H1 (cell line): Measurements from ENCODE around the gene CSTF2T. TPM values are rescaled to one million over a fixed set of nuclear protein-coding genes. Genes with fewer than 3 reads are reported as not detected.

Source experiments
- CTCF ChIA-PET: fragments of 300-600 bp; sonication (Branson Sonifier 250); formaldehyde crosslinking; loops from one replicate; lab custom pipeline; 2021; ENCODE audit not compliant: partially characterized antibody; lab: Charles Lee
- POLR2A ChIA-PET: fragments of 300-600 bp; sonication (Branson Sonifier 250); formaldehyde crosslinking; loops from one replicate; lab custom pipeline; 2021; ENCODE audit warnings: inconsistent platforms; ENCODE audit not compliant: partially characterized antibody; lab: Charles Lee
- DNase-seq, 2 experiments: peaks; one replicate each; pipeline versions ENCODE4 v3.0.0 to v3.0.0-alpha.2; 2010 to 2022; ENCODE audit warnings: low spot score in 2 of 2, low read depth in 1 of 2, mixed read lengths in 1 of 2
- FAIRE-seq: peaks from 2 replicates; lab custom pipeline; 2011; peaks lifted over from hg19 to GRCh38; lab: Jason Lieb, UNC
- H2AFZ ChIP-seq: 2 replicates; pipeline ENCODE4 v1.8.1; 2012; ENCODE audit warnings: low read length, inconsistent platforms
- H2AK5ac ChIP-seq: 2 replicates; pipeline ENCODE4 v1.6.1; 2013; ENCODE audit warnings: low read depth, low read length
- H2BK120ac ChIP-seq: replicated peaks from 2 replicates; pipeline ENCODE3; 2013; ENCODE audit warnings: low read depth, low read length, inconsistent platforms
- H2BK12ac ChIP-seq: 2 replicates; pipeline ENCODE4 v1.6.1; 2013; ENCODE audit warnings: low read depth, low read length
- H2BK15ac ChIP-seq: 2 replicates; pipeline ENCODE4 v1.6.1; 2013; ENCODE audit warnings: low read length
- H2BK20ac ChIP-seq: 2 replicates; pipeline ENCODE4 v1.6.1; 2013; ENCODE audit warnings: low read length
- H2BK5ac ChIP-seq: 2 replicates; pipeline ENCODE4 v1.6.1; 2013; ENCODE audit warnings: low read depth, low read length
- H3K14ac ChIP-seq: 2 replicates; pipeline ENCODE4 v1.6.1; 2013; ENCODE audit warnings: inconsistent platforms; ENCODE audit not compliant: insufficient read length
- H3K18ac ChIP-seq: 2 replicates; pipeline ENCODE4 v1.6.1; 2013; ENCODE audit warnings: low read length; ENCODE audit errors: extremely low read depth
- H3K23ac ChIP-seq: 2 replicates; pipeline ENCODE4 v1.6.1; 2013; ENCODE audit warnings: inconsistent platforms; ENCODE audit not compliant: insufficient read length
- H3K23me2 ChIP-seq: 2 replicates; pipeline ENCODE4 v1.6.1; 2013; ENCODE audit warnings: low read depth, low read length
- H3K27ac ChIP-seq: 2 replicates; pipeline ENCODE4 v1.6.1; 2011; ENCODE audit warnings: low read depth, low read length, inconsistent platforms
- H3K27me3 ChIP-seq, 4 experiments: replicated peaks in 1 of 4; 1 replicate in 1 of 4; 2 replicates in 3 of 4; pipeline versions ENCODE4 v1.6.1 to v1.8.1; 2011 to 2013; ENCODE audit warnings: low read length in 3 of 4, mild to moderate bottlenecking in 3 of 4, inconsistent platforms in 2 of 4, mixed read lengths in 2 of 4, moderate library complexity in 1 of 4; ENCODE audit not compliant: control insufficient read depth in 3 of 4, insufficient read depth in 3 of 4; ENCODE audit errors: extremely low read depth in 1 of 4
- H3K36me3 ChIP-seq, 4 experiments: 2 replicates each; pipeline versions ENCODE4 v1.6.1 to v1.8.1; 2011 to 2013; ENCODE audit warnings: mild to moderate bottlenecking in 4 of 4, low read length in 3 of 4, moderate library complexity in 2 of 4, control low read depth in 1 of 4, inconsistent platforms in 1 of 4; ENCODE audit not compliant: insufficient read depth in 4 of 4, control insufficient read depth in 2 of 4
- H3K4ac ChIP-seq: replicated peaks from 2 replicates; pipeline ENCODE3; 2013; ENCODE audit warnings: low read length, low read depth, mixed read lengths, inconsistent platforms; ENCODE audit not compliant: insufficient read length
- H3K4me1 ChIP-seq, 4 experiments: replicated peaks in 1 of 4; 1 replicate in 1 of 4; 2 replicates in 3 of 4; pipeline versions ENCODE4 v1.6.1 to v1.8.1; 2011 to 2013; ENCODE audit warnings: low read length in 3 of 4, inconsistent platforms in 2 of 4, mixed read lengths in 1 of 4; ENCODE audit not compliant: insufficient read depth in 4 of 4, control insufficient read depth in 3 of 4
- H3K4me2 ChIP-seq, 2 experiments: 2 replicates each; pipeline versions ENCODE4 v1.6.1 to v1.8.1; 2011 to 2013; ENCODE audit warnings: low read depth in 2 of 2, low read length in 2 of 2, control low read depth in 1 of 2, inconsistent platforms in 1 of 2, mild to moderate bottlenecking in 1 of 2; ENCODE audit not compliant: insufficient read depth in 1 of 2
- H3K4me3 ChIP-seq, 4 experiments: fragments of 200-600, 300-600 bp in 1 of 4; sonication (generic), shearing (Covaris generic), sonication (Bioruptor Twin) in 1 of 4; 2 replicates each; pipeline versions ENCODE4 v1.5.1 to v1.8.1; 2011 to 2016; ENCODE audit warnings: low read length in 4 of 4, low read depth in 3 of 4, control low read depth in 2 of 4, inconsistent platforms in 2 of 4, mild to moderate bottlenecking in 2 of 4, mixed read lengths in 1 of 4, moderate library complexity in 1 of 4; ENCODE audit not compliant: insufficient read depth in 2 of 4; ENCODE audit errors: extremely low read depth in 1 of 4
- H3K56ac ChIP-seq: replicated peaks from 2 replicates; pipeline ENCODE3; 2013; ENCODE audit warnings: low read depth, mild to moderate bottlenecking, mixed read lengths, low read length, inconsistent platforms; ENCODE audit not compliant: insufficient read length
- H3K79me1 ChIP-seq: 2 replicates; pipeline ENCODE4 v1.6.1; 2013; ENCODE audit warnings: low read depth, low read length, control low read depth
- H3K79me2 ChIP-seq, 2 experiments: 2 replicates each; pipeline versions ENCODE4 v1.6.1 to v1.8.1; 2012 to 2013; ENCODE audit warnings: low read length in 2 of 2, mild to moderate bottlenecking in 2 of 2, inconsistent platforms in 1 of 2; ENCODE audit not compliant: insufficient read depth in 2 of 2, control insufficient read depth in 1 of 2
- H3K9ac ChIP-seq, 4 experiments: replicated peaks in 1 of 4; 1 replicate in 1 of 4; 2 replicates in 3 of 4; pipeline versions ENCODE4 v1.6.1 to v1.8.1; 2011 to 2013; ENCODE audit warnings: low read depth in 3 of 4, low read length in 3 of 4, control low read depth in 2 of 4, mild to moderate bottlenecking in 2 of 4, moderate library complexity in 2 of 4, inconsistent platforms in 1 of 4; ENCODE audit errors: extremely low read depth in 1 of 4
- H3K9me3 ChIP-seq, 2 experiments: 2 replicates each; pipeline versions ENCODE4 v1.6.1 to v1.8.1; 2012 to 2013; ENCODE audit warnings: mild to moderate bottlenecking in 2 of 2, moderate library complexity in 2 of 2, control low read depth in 1 of 2, inconsistent platforms in 1 of 2, low read depth in 1 of 2, low read length in 1 of 2, mixed read lengths in 1 of 2; ENCODE audit not compliant: insufficient read depth in 2 of 2
- H4K20me1 ChIP-seq, 2 experiments: replicated peaks in 1 of 2; 2 replicates each; pipeline versions ENCODE3 to v1.8.1; 2011 to 2013; ENCODE audit warnings: inconsistent platforms in 2 of 2, low read length in 2 of 2, mild to moderate bottlenecking in 1 of 2; ENCODE audit not compliant: insufficient read depth in 2 of 2, control insufficient read depth in 1 of 2
- H4K5ac ChIP-seq: 2 replicates; pipeline ENCODE4 v1.6.1; 2013; ENCODE audit warnings: low read length, low read depth, mixed read lengths, inconsistent platforms; ENCODE audit not compliant: insufficient read length
- H4K8ac ChIP-seq: 2 replicates; pipeline ENCODE4 v1.8.0; 2013; ENCODE audit warnings: mild to moderate bottlenecking, moderate library complexity, low read length, inconsistent platforms; ENCODE audit not compliant: insufficient read depth; ENCODE audit errors: extremely low read depth
- H4K91ac ChIP-seq: replicated peaks from 2 replicates; pipeline ENCODE3; 2013; ENCODE audit warnings: low read length, mixed read lengths, inconsistent platforms; ENCODE audit not compliant: insufficient read length
- ATF3 ChIP-seq: IDR thresholded peaks from 2 replicates; pipeline ENCODE4 v1.6.1; 2011; ENCODE audit warnings: low read depth, mild to moderate bottlenecking, low read length; ENCODE audit not compliant: insufficient read depth
- CTCF ChIP-seq, 3 experiments: IDR thresholded peaks; 1 replicate in 2 of 3; 2 replicates in 1 of 3; pipeline versions ENCODE4 v1.5.1 to v1.6.1; 2011; ENCODE audit warnings: low read length in 3 of 3, mild to moderate bottlenecking in 3 of 3, inconsistent platforms in 2 of 3, low read depth in 1 of 3, moderate library complexity in 1 of 3; ENCODE audit not compliant: insufficient read depth in 1 of 3; ENCODE audit errors: control extremely low read depth in 1 of 3
- E2F6 ChIP-seq: IDR thresholded peaks from 2 replicates; pipeline ENCODE4 v1.6.1; 2012; ENCODE audit warnings: inconsistent platforms
- EP300 ChIP-seq, 2 experiments: IDR thresholded peaks; 1 replicate in 1 of 2; 2 replicates in 1 of 2; pipeline ENCODE4 v1.6.1; 2011 to 2012; ENCODE audit warnings: low read depth in 2 of 2, low read length in 2 of 2, mild to moderate bottlenecking in 2 of 2, borderline replicate concordance in 1 of 2, inconsistent platforms in 1 of 2, moderate library complexity in 1 of 2
- GTF2F1 ChIP-seq: IDR thresholded peaks from 2 replicates; pipeline ENCODE4 v1.6.1; 2012; ENCODE audit warnings: low read depth, low read length, improper control_type of control experiment, borderline replicate concordance
- KDM5A ChIP-seq: fragments of 200-600 bp; IDR thresholded peaks from 2 replicates; pipeline ENCODE4 v1.7.1; 2012; ENCODE audit warnings: mild to moderate bottlenecking, low read length, inconsistent platforms, mixed read lengths
- MAX ChIP-seq: IDR thresholded peaks from 2 replicates; pipeline ENCODE4 v1.6.1; 2012; ENCODE audit warnings: inconsistent platforms
- RAD21 ChIP-seq, 2 experiments: IDR thresholded peaks in 1 of 2; conservative IDR thresholded peaks in 1 of 2; 2 replicates each; pipeline ENCODE4 v1.6.1; 2011; ENCODE audit warnings: low read depth in 2 of 2, low read length in 2 of 2, improper control_type of control experiment in 1 of 2, inconsistent platforms in 1 of 2, mild to moderate bottlenecking in 1 of 2, moderate library complexity in 1 of 2
- RXRA ChIP-seq: IDR thresholded peaks from 2 replicates; pipeline ENCODE4 v1.6.1; 2011; ENCODE audit warnings: low read depth, mild to moderate bottlenecking, low read length, moderate library complexity; ENCODE audit not compliant: insufficient read depth
- WGBS, 2 experiments: shearing (Covaris generic) in 1 of 2; methylation state at CpG; one replicate each; pipeline versions ENCODE4 v1.1.6 to v1.1.7; 2013 to 2015; ENCODE audit warnings: low lambda C conversion rate in 2 of 2, mixed read lengths in 2 of 2, inconsistent platforms in 1 of 2, low coverage in 1 of 2, missing lambda C conversion rate in 1 of 2; ENCODE audit not compliant: insufficient replicate concordance in 2 of 2, insufficient coverage in 1 of 2, insufficient read length in 1 of 2; ENCODE audit errors: extremely low coverage in 1 of 2, missing lambda C conversion rate in 1 of 2; 5-methylcytosine and 5-hydroxymethylcytosine counted together
- polyA plus RNA-seq, 7 experiments: library from polyadenylated mRNA; depleted of rRNA in 3 of 7; stranded (reverse) in 5 of 7; unstranded in 2 of 7; fragments of >200 nt in 5 of 7; fragments of 200-250 nt in 2 of 7; gene quantifications; 1 replicate in 5 of 7; 2 replicates in 1 of 7; 4 replicates in 1 of 7; pipeline versions ENCODE4 v1.2.1 to v1.2.3, GENCODE V29; 2011 to 2013; ENCODE audit warnings: missing spikeins in 2 of 7, mixed read lengths in 2 of 7
- total RNA-seq: library from RNA; stranded (reverse); fragmentation: NEBNext Ultra II Directional; extraction: Animal tissue kit (Norgen Biotek cat#: 25700); gene quantifications from 2 replicates; pipeline ENCODE4 v1.2.1, GENCODE V29; 2021

Gene CSTF2T
- total and polyA plus RNA-seq, 2 of the 8 experiments (the other 6 are each of a cell fraction or from before 2014, with no cell fraction given) = 9.4 to 32.4 TPM

GRCh38 chr10:51748959-51749358, 49.6 kb upstream of the CSTF2T start:
- H3K4me1 ChIP-seq = peaks cover 0 to 6% (median 4%) of the 10 kb centered on the region in 4 experiments; a peak in 4 of 7 replicates
- H2BK15ac ChIP-seq = no peak overlapping the region
- FAIRE-seq (no peak), DNase-seq (no peak)
- H3K23ac ChIP-seq = no peak overlapping the region
- H2BK20ac ChIP-seq = no peak overlapping the region
- no peak overlapping the region for H4K8ac ChIP-seq
- no peaks in the 10 kb centered on the region for H3K79me1 ChIP-seq
- H3K79me2 ChIP-seq = no peaks in the 10 kb centered on the region
- WGBS, 2 experiments = 82% methylated on average over 1 of the region's 1 CpG; no CpG with 5 or more reads in 1 of the 2 experiments
- no peak overlapping the region for H2BK12ac ChIP-seq
- no peak overlapping the region for H4K91ac ChIP-seq
- no peak overlapping the region for H2BK5ac ChIP-seq
- H4K5ac ChIP-seq = no peak overlapping the region
- no peak overlapping the region for H3K4ac ChIP-seq
- H2BK120ac ChIP-seq = no peak overlapping the region
- no peak overlapping the region for H2AFZ ChIP-seq
- no peak overlapping the region for H2AK5ac ChIP-seq
- no peak overlapping the region for H3K14ac ChIP-seq
- no peak overlapping the region for H3K9ac ChIP-seq
- ChIA-PET POLR2A (no interaction called here), CTCF (no interaction called here)
- no peak overlapping the region for H3K27ac ChIP-seq
- no peak overlapping the region for H3K4me3 ChIP-seq
- no peak overlapping the region for H3K18ac ChIP-seq
- no peaks in the 10 kb centered on the region for H3K9me3 ChIP-seq
- no peaks in the 10 kb centered on the region for H3K27me3 ChIP-seq
- no peaks in the 10 kb centered on the region for H4K20me1 ChIP-seq
- no peak overlapping the region for H3K4me2 ChIP-seq
- no peaks in the 10 kb centered on the region; the same call in 1 of the 2 replicates for H3K23me2 ChIP-seq
- no peaks in the 10 kb centered on the region for H3K36me3 ChIP-seq
- H3K56ac ChIP-seq = no peak overlapping the region
- TF ChIP-seq RAD21 (IDR thresholded peaks at IDR 0.05 in 1 of 2, conservative IDR thresholded peaks at IDR 0.05 in 1 of 2; ENCODE audit: low read depth in 2 of 2, low read length in 2 of 2) (no peak), CTCF (IDR thresholded peaks at IDR 0.05; ENCODE audit: control extremely low read depth in 1 of 3, insufficient read depth in 1 of 3, low read depth in 1 of 3, low read length in 3 of 3) (no peak), E2F6 (no peak), ATF3 (no peak), EP300 (IDR thresholded peaks at IDR 0.05; ENCODE audit: borderline replicate concordance in 1 of 2, low read depth in 2 of 2, low read length in 2 of 2) (no peak), MAX (no peak), RXRA (no peak), GTF2F1 (no peak), KDM5A (no peak)
